Keratinocyte (primary cell): Measurements from ENCODE around the gene HYAL3. TPM values are rescaled to one million over a fixed set of nuclear protein-coding genes. Genes with fewer than 3 reads are reported as not detected.
A peak's percentile ranks its signal among the peaks of the same experiment; 100 is the strongest.

Experiments used
- DNase-seq: peaks from one replicate; pipeline ENCODE4 v3.0.0-alpha.2; 2011; ENCODE audit warnings: low read depth, missing footprints, low spot score
- FAIRE-seq: peaks from 2 replicates; lab custom pipeline; 2011; peaks lifted over from hg19 to GRCh38; lab: Jason Lieb, UNC
- H2AFZ ChIP-seq: 2 replicates; pipeline ENCODE4 v1.6.0; 2012; ENCODE audit warnings: low read length, control low read depth, inconsistent platforms; ENCODE audit not compliant: control insufficient read depth
- H3K27ac ChIP-seq: 2 replicates; pipeline ENCODE4 v1.5.1; 2011; ENCODE audit warnings: low read length; ENCODE audit not compliant: control insufficient read depth, insufficient read depth
- H3K27me3 ChIP-seq: 3 replicates; pipeline ENCODE4 v1.6.0; 2011; ENCODE audit warnings: low read length; ENCODE audit not compliant: control insufficient read depth, insufficient read depth; ENCODE audit errors: extremely low read depth
- H3K36me3 ChIP-seq, 2 experiments: 2 replicates in 1 of 2; 3 replicates in 1 of 2; pipeline ENCODE4 v1.5.1; 2011; ENCODE audit warnings: low read length in 2 of 2, mild to moderate bottlenecking in 1 of 2; ENCODE audit not compliant: control insufficient read depth in 2 of 2, insufficient read depth in 2 of 2; ENCODE audit errors: extremely low read depth in 1 of 2
- H3K4me1 ChIP-seq: 3 replicates; pipeline ENCODE4 v1.5.1; 2011; ENCODE audit warnings: low read length; ENCODE audit not compliant: control insufficient read depth, insufficient read depth; ENCODE audit errors: extremely low read depth
- H3K4me2 ChIP-seq: 3 replicates; pipeline ENCODE4 v1.6.0; 2011; ENCODE audit warnings: low read depth, low read length; ENCODE audit not compliant: control insufficient read depth, insufficient read depth; ENCODE audit errors: extremely low read depth
- H3K4me3 ChIP-seq, 3 experiments: fragments of 200-600 bp in 1 of 3; sonication (generic) in 1 of 3; 2 replicates in 2 of 3; 3 replicates in 1 of 3; pipeline ENCODE4 v1.5.1; 2011 to 2016; ENCODE audit warnings: low read length in 3 of 3, mild to moderate bottlenecking in 3 of 3, control low read depth in 2 of 3, inconsistent platforms in 1 of 3, low read depth in 1 of 3, mixed read lengths in 1 of 3, mixed run types in 1 of 3, moderate library complexity in 1 of 3; ENCODE audit not compliant: control insufficient read depth in 2 of 3, insufficient read depth in 2 of 3; ENCODE audit errors: extremely low read depth in 1 of 3
- H3K79me2 ChIP-seq: 2 replicates; pipeline ENCODE4 v1.6.0; 2012; ENCODE audit warnings: low read length; ENCODE audit not compliant: control insufficient read depth, insufficient read depth
- H3K9ac ChIP-seq: 3 replicates; pipeline ENCODE4 v1.6.0; 2011; ENCODE audit warnings: low read length; ENCODE audit not compliant: control insufficient read depth, insufficient read depth; ENCODE audit errors: extremely low read depth
- H3K9me1 ChIP-seq: 3 replicates; pipeline ENCODE4 v1.6.0; 2011; ENCODE audit warnings: low read length; ENCODE audit not compliant: control insufficient read depth, insufficient read depth; ENCODE audit errors: extremely low read depth
- H3K9me3 ChIP-seq: 2 replicates; pipeline ENCODE4 v1.5.1; 2012; ENCODE audit warnings: low read depth, low read length; ENCODE audit not compliant: control insufficient read depth
- H4K20me1 ChIP-seq: 3 replicates; pipeline ENCODE4 v1.6.0; 2011; ENCODE audit warnings: low read length; ENCODE audit not compliant: control insufficient read depth, insufficient read depth; ENCODE audit errors: extremely low read depth
- CTCF ChIP-seq, 3 experiments: IDR thresholded peaks in 1 of 3; conservative IDR thresholded peaks in 1 of 3; optimal IDR thresholded peaks in 1 of 3; 2 replicates in 2 of 3; 3 replicates in 1 of 3; pipeline versions ENCODE3 to v1.5.1; 2011; ENCODE audit warnings: low read length in 3 of 3, mild to moderate bottlenecking in 3 of 3, moderate library complexity in 2 of 3, control low read depth in 1 of 3, inconsistent platforms in 1 of 3; ENCODE audit not compliant: insufficient read depth in 2 of 3; ENCODE audit errors: extremely low read depth in 1 of 3
- EZH2 ChIP-seq: IDR thresholded peaks from one replicate; pipeline ENCODE4 v1.6.1; 2012; ENCODE audit warnings: inconsistent platforms, mild to moderate bottlenecking, low read length, moderate library complexity
- dilution Hi-C: fragments of 300-500 bp; cut with MboI; formaldehyde crosslinking; loops from one replicate; pipeline ENCODE4 v1.7.0; 2020; ENCODE audit warnings: low sequenced_read_pairs; ENCODE audit not compliant: extremely low pct_ligation_motif_present
- polyA plus RNA-seq, 5 experiments: library from polyadenylated mRNA; depleted of rRNA in 3 of 5; stranded (reverse) in 3 of 5; stranded (forward) in 1 of 5; unstranded in 1 of 5; fragments of >200 nt; gene quantifications; 1 replicate in 1 of 5; 2 replicates in 3 of 5; 3 replicates in 1 of 5; pipeline versions ENCODE4 v1.2.1 to v1.2.3, GENCODE V29; 2011 to 2012; ENCODE audit warnings: missing spikeins in 2 of 5, low read depth in 1 of 5, low replicate concordance in 1 of 5

The HYAL3 gene
- polyA plus RNA-seq, 1 donor (not counting 4 experiments of a cell fraction or from before 2014, with no cell fraction given): 6.6 TPM

- Histone ChIP-seq H3K4me3 (no peak overlapping the region), H3K27ac (peak overlapping the region; percentile 81)
- no peak for FAIRE-seq
Measured at GRCh38 chr3:50250514-50250913, 48.7 kb downstream of the HYAL3 start.

GRCh38 chr3:50249457-50249856 is 49.7 kb downstream of the HYAL3 start:
- H4K20me1 ChIP-seq: peaks cover 15% of the 10 kb centered on the region
- dilution Hi-C loops: no loop called here

More at GRCh38 chr3:50250514-50250913, 48.7 kb downstream of the HYAL3 start:
- Histone ChIP-seq H3K79me2 (peaks cover 65% of the 10 kb centered on the region), H2AFZ (no peak overlapping the region), H4K20me1 (peaks cover 11% of the 10 kb centered on the region), H3K4me1 (peaks cover 62% of the 10 kb centered on the region), H3K9me3 (no peaks in the 10 kb centered on the region), H3K27me3 (no peaks in the 10 kb centered on the region), H3K9me1 (peaks cover 3% of the 10 kb centered on the region), H3K36me3 (peaks cover 12 to 33% of the 10 kb centered on the region in 2 experiments), H3K9ac (peak overlapping the region; percentile 2), H3K4me2 (no peak overlapping the region)
- DNase-seq: no peak
- dilution Hi-C loops: no loop called here
- TF ChIP-seq EZH2: no peak
- no peak for TF ChIP-seq CTCF (optimal IDR thresholded peaks at IDR 0.05 in 1 of 3, IDR thresholded peaks at IDR 0.05 in 1 of 3, conservative IDR thresholded peaks at IDR 0.05 in 1 of 3; ENCODE audit: extremely low read depth in 1 of 3, insufficient read depth in 2 of 3, low read length in 3 of 3)

More at GRCh38 chr3:50249457-50249856, 49.7 kb downstream of the HYAL3 start:
- H3K27ac ChIP-seq: peak overlapping the region; percentile 72
- H3K9me1 ChIP-seq: peaks cover 3% of the 10 kb centered on the region
- H3K4me2 ChIP-seq: no peak overlapping the region
- peaks cover 73% of the 10 kb centered on the region for H3K79me2 ChIP-seq
- H3K4me3 ChIP-seq: no peak overlapping the region
- H3K9me3 ChIP-seq: no peaks in the 10 kb centered on the region
- DNase-seq (no peak), FAIRE-seq (no peak)
- H3K36me3 ChIP-seq: peaks cover 12 to 33% of the 10 kb centered on the region in 2 experiments
- peaks cover 61% of the 10 kb centered on the region for H3K4me1 ChIP-seq
- H2AFZ ChIP-seq: no peak overlapping the region
- TF ChIP-seq EZH2: no peak
- TF ChIP-seq CTCF (optimal IDR thresholded peaks at IDR 0.05 in 1 of 3, IDR thresholded peaks at IDR 0.05 in 1 of 3, conservative IDR thresholded peaks at IDR 0.05 in 1 of 3; ENCODE audit: extremely low read depth in 1 of 3, insufficient read depth in 2 of 3, low read length in 3 of 3): no peak
- H3K27me3 ChIP-seq: no peaks in the 10 kb centered on the region
- no peak overlapping the region for H3K9ac ChIP-seq
